Activated CD8-positive, alpha-beta T cell treated with anti-CD3 and anti-CD28 coated beads for 36 hours (primary cell): ENCODE results near the gene EPS8L1. TPM values are rescaled to one million over a fixed set of nuclear protein-coding genes. Genes with fewer than 3 reads are reported as not detected.

Source experiments
- ATAC-seq: fragments of 200-7000 bp; cut with Tn5 transposase; one replicate; pipeline ENCODE4 v1.10.0; 2021; ENCODE audit warnings: mild to moderate bottlenecking, moderate library complexity
- CTCF ChIA-PET: fragments of 350-600 bp; sonication (Branson Sonifier 250); formaldehyde crosslinking; loops from one replicate; lab custom pipeline; 2021; ENCODE audit warnings: antibody characterized with exemption; lab: Charles Lee
- POLR2A ChIA-PET: fragments of 350-600 bp; sonication (Branson Sonifier 250); formaldehyde crosslinking; loops from one replicate; lab custom pipeline; 2021; ENCODE audit warnings: antibody characterized with exemption; lab: Charles Lee
- DNase-seq: peaks from one replicate; pipeline ENCODE4 v3.0.0-alpha.2; 2020
- H3K27ac Mint-ChIP-seq: one replicate; pipeline ENCODE4 v1.8.0; 2021; ENCODE audit warnings: mild to moderate bottlenecking, mixed read lengths
- H3K27me3 Mint-ChIP-seq: one replicate; pipeline ENCODE4 v1.8.0; 2021; ENCODE audit warnings: mixed read lengths
- H3K36me3 Mint-ChIP-seq: one replicate; pipeline ENCODE4 v1.8.0; 2021; ENCODE audit warnings: low read depth, mixed read lengths
- H3K4me1 Mint-ChIP-seq: one replicate; pipeline ENCODE4 v1.8.0; 2021; ENCODE audit warnings: low read depth, mixed read lengths
- H3K4me3 Mint-ChIP-seq: one replicate; pipeline ENCODE4 v1.8.0; 2021; ENCODE audit warnings: mild to moderate bottlenecking, moderate library complexity, mixed read lengths
- H3K9me3 Mint-ChIP-seq: one replicate; pipeline ENCODE4 v1.8.0; 2021; ENCODE audit warnings: mixed read lengths
- intact Hi-C: fragments of 100-400 bp; cut with micrococcal nuclease; formaldehyde crosslinking; loops from one replicate; pipeline ENCODE4 v1.10.0; 2022
- total RNA-seq, 2 experiments: library from RNA; stranded (reverse); gene quantifications; one replicate each; pipeline ENCODE4 v1.2.3, GENCODE V29; 2021
- TF ChIP-seq, protein P1 (sequence below): fragments of 200-600 bp; IDR thresholded peaks from one replicate; pipeline ENCODE4 v1.8.0; 2022; ENCODE audit warnings: antibody characterized with exemption, mild to moderate bottlenecking

Gene EPS8L1
- total RNA-seq, 2 experiments from 2014 or later: 2.8 to 3.2 TPM

DNA sequence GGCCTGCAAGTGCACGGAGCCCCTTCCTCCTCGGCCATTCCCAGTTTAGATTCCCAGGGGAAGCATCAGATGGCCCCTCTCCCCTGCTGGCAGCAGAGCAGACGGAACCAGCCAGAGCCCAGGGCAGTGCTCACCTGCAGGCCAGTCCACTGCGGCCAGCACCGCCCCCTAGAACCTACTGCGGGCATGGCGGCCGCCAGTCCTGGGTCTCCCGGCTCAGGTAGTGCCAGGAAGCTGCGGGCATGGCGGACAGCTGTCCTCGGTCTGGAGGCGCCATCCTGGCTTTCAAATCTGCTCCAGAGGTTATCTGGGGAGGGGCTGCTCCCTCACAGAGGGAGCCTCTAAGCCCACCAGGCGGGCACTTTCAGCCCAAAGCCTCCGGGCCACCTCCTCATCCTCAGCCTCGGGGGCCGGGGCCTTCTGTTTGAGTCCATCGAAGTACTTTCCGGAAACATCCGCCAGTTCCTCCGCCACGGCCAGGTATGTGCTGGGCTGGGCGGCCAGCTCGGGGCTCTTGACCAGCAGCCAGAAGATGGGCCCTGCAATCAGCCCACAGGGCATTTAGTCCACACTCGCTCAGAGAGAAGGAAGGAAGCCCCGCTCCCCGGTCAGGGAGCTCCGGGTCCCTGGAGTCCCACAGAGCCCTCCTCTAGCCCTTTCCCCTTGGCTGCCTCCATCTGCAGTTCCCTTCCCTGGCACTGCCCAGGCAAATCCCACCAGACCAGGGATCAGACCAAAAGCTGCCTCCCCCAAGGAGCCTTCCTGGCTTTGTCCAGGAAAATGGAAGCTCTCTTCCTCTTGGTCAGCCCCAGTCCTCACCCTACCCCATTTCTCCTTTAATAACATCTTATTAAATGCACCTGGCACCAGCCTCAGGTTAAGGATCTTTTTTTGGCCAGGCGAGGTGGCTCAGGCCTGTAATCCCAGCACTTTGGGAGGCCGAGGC lies 30.6 kb upstream of the EPS8L1 start:
- no peaks in the 10 kb centered on the region for H3K27me3 Mint-ChIP-seq

DNA sequence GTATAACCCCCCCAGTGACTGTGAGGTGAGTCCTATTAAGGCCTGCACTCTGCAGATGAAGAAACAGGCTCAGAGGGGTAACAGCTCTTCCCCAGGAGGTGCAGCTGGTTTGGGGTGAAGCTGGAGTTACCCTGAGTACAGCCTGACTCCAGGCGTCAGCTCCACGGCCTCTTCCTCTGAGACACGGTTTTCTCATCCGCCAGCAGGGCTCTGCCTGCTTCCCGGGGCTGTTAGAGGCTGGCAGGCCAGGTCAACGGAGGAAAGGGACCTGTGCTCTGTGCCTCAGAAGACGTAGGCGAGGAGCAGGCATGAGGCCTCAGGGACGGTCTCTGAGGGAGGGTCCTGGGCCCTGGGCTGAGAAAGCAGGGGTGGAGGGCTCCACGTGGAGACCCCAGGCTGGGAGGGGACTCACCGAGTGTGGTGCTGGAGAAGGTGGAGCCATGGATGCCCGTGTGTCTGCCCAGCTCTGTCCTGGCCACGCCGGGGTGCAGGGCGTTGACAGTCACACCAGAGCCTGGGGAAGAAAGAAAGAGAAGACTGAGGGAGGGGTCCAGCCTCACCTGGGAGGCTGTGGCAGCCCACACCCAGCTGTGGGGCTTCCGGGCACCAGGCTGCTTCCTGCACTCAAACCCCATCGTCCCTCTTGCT lies 28.6 kb upstream of the EPS8L1 start:
- DNase-seq: no peak
- TF ChIP-seq, protein P1, sequence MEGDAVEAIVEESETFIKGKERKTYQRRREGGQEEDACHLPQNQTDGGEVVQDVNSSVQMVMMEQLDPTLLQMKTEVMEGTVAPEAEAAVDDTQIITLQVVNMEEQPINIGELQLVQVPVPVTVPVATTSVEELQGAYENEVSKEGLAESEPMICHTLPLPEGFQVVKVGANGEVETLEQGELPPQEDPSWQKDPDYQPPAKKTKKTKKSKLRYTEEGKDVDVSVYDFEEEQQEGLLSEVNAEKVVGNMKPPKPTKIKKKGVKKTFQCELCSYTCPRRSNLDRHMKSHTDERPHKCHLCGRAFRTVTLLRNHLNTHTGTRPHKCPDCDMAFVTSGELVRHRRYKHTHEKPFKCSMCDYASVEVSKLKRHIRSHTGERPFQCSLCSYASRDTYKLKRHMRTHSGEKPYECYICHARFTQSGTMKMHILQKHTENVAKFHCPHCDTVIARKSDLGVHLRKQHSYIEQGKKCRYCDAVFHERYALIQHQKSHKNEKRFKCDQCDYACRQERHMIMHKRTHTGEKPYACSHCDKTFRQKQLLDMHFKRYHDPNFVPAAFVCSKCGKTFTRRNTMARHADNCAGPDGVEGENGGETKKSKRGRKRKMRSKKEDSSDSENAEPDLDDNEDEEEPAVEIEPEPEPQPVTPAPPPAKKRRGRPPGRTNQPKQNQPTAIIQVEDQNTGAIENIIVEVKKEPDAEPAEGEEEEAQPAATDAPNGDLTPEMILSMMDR: no peak
- peaks cover 53% of the 10 kb centered on the region for H3K36me3 Mint-ChIP-seq
- H3K27me3 Mint-ChIP-seq: no peaks in the 10 kb centered on the region
- ATAC-seq: no peak
- H3K9me3 Mint-ChIP-seq: no peaks in the 10 kb centered on the region
- intact Hi-C loops: no loop called here
- POLR2A ChIA-PET: interaction anchor here (1.9 kb wide), 1 partner anchor 15 kb away, joined by 7 read pairs; the partner anchor contains the start of gene RDH13
- no peak overlapping the region for H3K4me3 Mint-ChIP-seq
- H3K4me1 Mint-ChIP-seq: peaks cover 17% of the 10 kb centered on the region
- CTCF ChIA-PET: no interaction called here
- H3K27ac Mint-ChIP-seq: no peak overlapping the region

More for the DNA sequence above, 30.6 kb upstream of the EPS8L1 start:
- DNase-seq (no peak), ATAC-seq (no peak)
- no peak overlapping the region for H3K27ac Mint-ChIP-seq
- H3K4me1 Mint-ChIP-seq: peaks cover 28% of the 10 kb centered on the region
- POLR2A ChIA-PET: interaction anchor here (0.9 to 1.0 kb wide), 2 partner anchors 9 to 38 kb away, joined by 3 read pairs; no protein-coding TSS in a partner anchor
- TF ChIP-seq, protein P1: no peak
- intact Hi-C loops: no loop called here
- no peaks in the 10 kb centered on the region for H3K9me3 Mint-ChIP-seq
- CTCF ChIA-PET: interaction anchor here (1.8 kb wide), 1 partner anchor 18 kb away, joined by 4 read pairs; the partner anchor contains the start of gene RDH13
- peaks cover 51% of the 10 kb centered on the region for H3K36me3 Mint-ChIP-seq
- H3K4me3 Mint-ChIP-seq: no peak overlapping the region

DNA sequence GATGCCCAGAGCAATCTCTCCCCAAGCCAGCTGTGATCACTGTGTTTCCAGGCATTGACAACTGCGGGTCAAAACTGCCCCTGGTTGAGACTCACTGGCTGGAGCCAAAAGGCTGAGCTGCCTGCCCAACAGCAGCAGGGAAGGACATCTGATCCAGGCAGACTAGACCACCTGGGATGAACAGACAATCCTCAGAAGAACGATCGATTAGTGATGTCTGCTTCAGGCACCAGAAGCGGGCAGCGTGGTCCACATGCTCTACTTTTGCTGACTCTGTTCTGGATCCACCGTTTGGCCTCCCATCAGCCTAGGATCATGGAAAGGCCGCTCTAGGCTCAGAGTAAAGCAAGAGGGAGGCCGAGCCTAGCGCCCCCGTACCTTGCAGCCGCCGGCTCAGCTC lies 27.7 kb upstream of the EPS8L1 start:
- intact Hi-C loops: no loop called here
- no peak overlapping the region for H3K4me3 Mint-ChIP-seq
- DNase-seq: no peak
- TF ChIP-seq, protein P1: no peak
- no peak for ATAC-seq
- H3K4me1 Mint-ChIP-seq: peaks cover 8% of the 10 kb centered on the region
- no peaks in the 10 kb centered on the region for H3K27me3 Mint-ChIP-seq
- ChIA-PET CTCF (no interaction called here), POLR2A (interaction anchor here (1.9 kb wide), 1 partner anchor 15 kb away, joined by 7 read pairs; the partner anchor contains the start of gene RDH13)
- peaks cover 47% of the 10 kb centered on the region for H3K36me3 Mint-ChIP-seq
- H3K27ac Mint-ChIP-seq: no peak overlapping the region
- no peaks in the 10 kb centered on the region for H3K9me3 Mint-ChIP-seq

DNA sequence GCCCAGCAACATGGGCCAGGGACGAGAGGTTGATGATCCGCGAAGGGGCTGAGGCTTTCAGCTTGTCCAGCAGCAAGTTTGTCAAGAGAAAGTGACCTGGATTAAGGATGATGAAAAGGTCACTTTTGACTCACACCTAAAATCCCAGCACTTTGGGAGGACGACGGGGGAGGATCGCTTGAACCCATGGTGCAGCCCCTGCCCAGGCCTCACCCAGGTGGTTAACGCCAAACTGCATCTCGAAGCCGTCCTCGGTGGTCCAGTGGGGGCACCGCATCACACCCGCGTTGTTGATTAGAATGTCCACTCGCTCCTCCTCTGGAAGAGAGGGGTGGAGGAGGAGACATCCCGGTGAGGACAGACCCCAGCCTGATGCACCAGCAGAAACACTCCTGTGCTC lies 27.2 kb upstream of the EPS8L1 start:
- Mint-ChIP-seq H3K27ac (no peak overlapping the region), H3K4me3 (no peak overlapping the region), H3K27me3 (no peaks in the 10 kb centered on the region), H3K4me1 (peaks cover 6% of the 10 kb centered on the region), H3K36me3 (peaks cover 45% of the 10 kb centered on the region), H3K9me3 (no peaks in the 10 kb centered on the region)
- DNase-seq (no peak), ATAC-seq (no peak)
- intact Hi-C loops: no loop called here
- POLR2A ChIA-PET: no interaction called here
- CTCF ChIA-PET: no interaction called here
- TF ChIP-seq, protein P1: no peak
